GM21423 (cell line): ENCODE data around the gene IL4R.
"Not testable (repeated sequence)": the region's sequence is repeated elsewhere in the genome, so short reads cannot be mapped to it uniquely, and the experiment has no call there.

Experiments
- ATAC-seq: cut with Tn5 transposase; IDR thresholded peaks from one replicate; pipeline ENCODE4 v1.9.1; 2021; ENCODE audit warnings: mild to moderate bottlenecking, moderate library complexity; ENCODE audit not compliant: unreplicated experiment

Gene IL4R

DNA sequence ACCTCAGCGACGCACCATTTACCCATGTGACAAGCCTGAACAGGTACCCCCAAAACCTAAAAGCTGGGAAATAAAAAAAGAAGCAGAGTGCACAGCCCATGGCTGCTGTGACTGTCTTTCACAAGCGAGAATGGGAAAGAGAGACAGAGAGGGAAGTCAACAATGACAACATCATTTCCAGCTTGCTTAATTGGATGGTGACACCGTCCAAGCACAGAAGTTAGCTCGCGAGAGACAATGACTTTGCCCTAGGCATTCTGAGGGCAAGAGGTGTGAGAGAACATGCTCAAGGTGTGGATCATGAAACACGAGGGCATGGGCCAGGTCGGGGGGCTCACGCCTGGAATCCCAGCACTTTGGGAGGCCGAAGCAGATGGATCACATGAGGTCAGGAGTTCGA lies 25.9 kb upstream of the IL4R start:
- no peak for ATAC-seq

DNA sequence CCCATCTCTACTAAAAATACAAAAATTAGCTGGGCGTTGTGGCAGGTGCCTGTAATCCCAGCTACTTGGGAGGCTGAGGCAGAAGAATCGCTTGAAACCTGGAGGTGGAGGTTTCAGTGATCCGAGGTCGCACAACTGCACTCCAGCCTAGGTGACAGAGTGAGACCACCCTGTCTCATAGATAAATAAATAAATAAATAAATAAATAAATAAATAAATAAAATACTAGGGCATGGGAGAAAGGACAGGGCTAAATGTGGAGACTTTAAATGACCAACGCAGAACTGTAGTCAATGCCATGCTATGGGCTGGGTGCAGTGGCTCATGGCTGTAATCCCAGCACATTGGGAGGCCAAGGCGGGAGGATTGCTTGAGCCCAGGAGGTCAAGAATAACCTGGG lies 25.5 kb upstream of the IL4R start:
- not testable (repeated sequence) for ATAC-seq

DNA sequence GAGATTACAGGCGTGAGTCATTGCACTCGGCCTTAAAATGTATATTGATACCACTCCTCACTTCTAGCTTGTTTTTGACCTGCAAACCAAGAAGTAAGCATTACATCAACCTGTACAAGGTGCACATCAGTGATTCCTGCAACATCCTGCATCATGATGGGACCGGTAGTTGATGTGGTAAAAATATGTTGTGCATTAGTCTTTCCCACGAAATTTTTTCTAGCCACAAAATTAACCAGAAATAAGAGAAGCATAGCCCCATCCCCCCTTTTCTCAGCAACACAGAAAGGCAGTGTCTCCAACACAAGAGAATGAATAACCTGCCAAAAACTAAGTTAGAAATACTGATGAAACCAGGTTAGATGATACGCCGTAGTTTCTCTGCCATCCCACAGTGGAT lies 24.1 kb upstream of the IL4R start:
- ATAC-seq: no peak

DNA sequence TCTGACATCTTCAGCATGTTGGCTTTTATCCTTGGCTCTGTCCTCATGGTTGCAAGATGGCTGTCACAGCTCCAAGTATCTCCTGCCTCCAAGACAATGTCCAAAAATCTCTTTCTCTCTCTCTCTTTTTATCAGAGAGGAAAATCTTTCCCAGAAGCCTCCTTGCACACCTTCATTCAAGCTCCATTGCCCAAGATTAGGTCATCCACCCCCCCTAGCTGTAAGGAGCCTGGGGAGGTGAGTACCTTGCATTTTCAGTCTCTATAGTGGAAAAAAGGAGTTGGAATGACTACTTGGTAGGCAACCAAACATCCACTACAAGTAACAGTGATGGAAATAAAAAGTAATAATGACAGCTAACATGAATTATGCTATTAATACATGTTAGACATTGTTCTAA lies 23.2 kb upstream of the IL4R start:
- no peak for ATAC-seq

DNA sequence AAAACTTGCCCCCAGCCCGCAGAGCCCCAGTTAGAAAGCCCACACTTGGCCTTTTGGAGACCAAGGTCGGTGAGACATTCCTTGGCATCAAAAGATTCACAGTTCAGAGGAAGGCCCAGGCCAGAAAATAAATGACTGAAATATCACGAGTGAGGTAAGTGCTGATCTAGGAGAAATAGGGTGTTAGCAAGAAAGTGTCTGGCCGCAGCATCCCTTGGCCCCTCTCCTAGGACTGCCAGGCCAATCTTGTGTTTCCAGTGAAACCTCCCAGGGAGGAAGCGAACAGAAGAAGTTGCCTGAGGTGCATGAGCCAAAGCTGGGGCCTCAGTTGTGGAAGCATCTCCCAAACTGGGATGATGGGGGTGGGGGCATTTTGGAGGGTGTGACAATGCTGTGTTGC lies 22.7 kb upstream of the IL4R start:
- ATAC-seq: no peak

DNA sequence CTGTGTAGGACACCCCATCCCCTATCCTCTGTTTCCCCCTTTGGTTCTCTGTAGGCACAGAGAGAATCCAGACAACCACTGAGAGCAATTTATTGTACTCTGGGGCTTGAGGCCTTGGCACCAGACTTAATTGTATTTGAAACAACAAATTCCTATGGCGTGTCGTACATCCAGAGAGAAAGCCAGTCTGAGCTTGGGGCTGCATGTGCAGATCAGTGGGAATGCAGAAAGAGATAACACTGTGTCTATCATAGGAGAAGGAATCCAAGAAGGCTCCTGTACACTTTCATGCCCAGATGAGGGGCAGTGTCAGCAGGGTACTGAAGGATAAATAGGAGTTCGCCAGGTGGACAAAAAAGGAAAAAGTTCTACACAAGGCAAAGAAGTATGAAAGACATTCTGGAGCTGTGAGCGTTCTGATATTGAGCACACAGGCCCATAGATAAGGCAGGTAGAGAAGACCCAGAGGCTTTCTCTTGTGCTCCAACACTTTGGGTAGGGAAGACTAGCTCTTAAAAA lies 22.0 kb upstream of the IL4R start:
- ATAC-seq: no peak

DNA sequence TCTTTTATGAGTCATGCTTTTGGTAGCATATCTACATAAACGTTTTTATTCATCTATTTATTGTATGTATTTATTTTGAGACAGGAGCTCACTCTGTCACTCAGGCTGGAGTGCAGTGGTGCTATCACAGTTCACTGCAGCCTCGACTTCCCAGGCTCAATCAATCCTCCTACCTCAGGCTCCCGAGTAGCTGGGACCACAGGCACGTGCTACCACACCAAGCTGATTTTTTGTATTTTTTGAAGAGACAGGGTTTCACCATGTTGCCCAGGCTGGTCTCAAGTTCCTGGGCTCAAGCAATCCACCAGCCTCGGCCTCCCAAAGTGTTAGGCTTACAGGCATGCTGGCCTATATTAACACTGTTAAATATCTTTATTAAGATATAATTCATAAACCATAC lies 20.4 kb upstream of the IL4R start:
- ATAC-seq: no peak

DNA sequence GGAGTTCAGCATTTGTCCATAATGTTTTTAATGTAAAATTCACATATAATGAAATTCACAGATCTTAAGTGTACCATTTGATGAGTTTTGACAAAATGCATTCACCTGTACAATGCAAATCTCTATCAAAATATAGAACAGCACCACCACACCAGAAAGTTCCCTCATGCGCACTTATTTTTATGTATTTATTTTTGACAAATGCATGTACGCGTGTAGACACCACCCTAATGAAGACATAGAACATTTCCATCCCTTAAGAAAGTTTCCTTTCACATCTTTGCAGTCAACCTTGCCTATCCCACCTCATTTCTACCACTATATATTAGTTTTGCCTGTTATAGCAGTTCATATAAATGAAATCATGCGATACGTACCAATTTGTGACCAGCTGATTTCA lies 15.6 kb upstream of the IL4R start:
- no peak for ATAC-seq

DNA sequence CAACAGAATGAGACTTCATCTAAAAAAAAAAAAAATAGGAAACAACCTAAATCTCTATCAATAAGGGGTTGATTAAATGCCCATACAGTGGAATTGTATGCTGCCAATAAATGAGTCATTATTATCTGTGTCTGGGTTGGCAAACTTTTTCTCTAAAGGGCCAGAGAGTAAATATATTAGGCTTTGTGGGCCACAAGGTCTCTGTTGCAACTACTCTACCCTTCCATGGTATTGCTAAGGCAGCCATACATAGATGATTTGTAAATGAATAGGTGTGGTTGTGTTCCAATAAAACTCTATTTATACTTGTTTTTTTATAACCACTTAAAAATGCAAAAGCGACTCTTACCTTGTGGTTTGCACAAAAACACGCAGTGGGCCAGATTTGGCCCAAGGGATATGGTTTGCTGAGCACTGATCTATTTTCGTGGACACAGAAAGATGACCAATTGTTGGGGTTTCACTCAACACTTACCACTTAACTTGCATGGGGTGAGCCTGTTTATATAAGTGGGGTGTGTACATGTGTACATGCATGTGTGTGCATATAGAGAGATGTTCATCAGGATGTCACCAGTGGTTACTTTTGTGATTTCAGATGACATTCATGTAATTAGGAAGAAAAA lies 12.4 kb upstream of the IL4R start:
- ATAC-seq: peak; percentile 76

DNA sequence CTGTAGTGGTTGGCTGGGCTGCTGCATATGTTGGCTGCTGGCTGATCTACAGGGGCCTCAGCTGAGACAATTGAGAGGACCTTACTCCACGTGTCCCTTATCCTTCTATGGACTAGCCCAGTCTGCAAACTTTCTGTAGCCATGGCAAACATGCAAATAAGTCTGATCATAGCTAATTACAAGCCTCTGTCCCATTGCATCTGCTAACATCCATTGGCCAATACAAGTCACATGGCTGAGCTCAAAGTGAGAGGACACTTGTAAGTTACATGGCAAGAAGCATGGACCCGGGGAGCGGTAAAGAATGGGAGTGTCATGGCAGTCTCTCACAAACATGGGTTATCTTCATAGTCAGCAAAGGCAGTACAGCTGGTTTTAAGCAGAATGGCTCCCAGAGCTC lies 11.6 kb upstream of the IL4R start:
- no peak for ATAC-seq

DNA sequence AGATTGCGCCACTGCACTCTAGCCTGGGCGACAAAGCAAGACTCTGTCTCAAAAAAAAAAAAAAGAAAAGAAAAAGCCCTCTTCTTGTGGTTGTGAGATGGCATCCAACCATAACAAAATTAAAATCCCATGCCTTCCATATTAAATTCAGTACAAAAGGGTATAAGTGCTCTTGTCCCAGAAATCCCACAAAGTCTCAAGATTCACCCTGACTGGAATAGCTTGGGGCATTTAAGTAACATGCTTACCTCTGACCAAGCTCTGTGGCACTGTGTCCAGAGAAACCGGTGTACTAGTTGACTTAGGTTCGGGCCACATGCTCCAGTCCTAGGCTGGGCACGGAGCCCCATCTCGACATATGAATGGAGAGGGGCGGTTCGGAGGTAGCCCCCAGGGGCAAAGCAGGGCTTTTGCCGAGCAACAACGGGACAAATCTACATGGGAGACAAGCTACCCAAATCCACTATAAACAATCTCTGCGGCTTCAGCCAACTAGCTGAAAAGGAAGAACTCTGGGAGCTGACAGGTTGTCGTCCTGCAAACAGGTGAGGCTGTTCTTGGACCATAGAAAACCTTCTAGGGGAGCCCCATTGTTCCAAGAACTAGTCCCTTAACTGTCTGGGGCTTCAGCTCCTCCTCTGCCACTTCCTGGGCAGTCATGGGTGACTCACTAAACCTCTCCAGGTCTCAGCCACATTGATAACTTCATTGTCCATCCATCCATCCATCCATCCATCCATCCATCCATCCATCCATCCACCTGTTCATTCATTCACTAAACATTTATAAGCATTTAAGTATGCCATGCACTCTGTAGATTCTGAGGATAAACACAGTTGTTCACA lies 10.3 kb upstream of the IL4R start:
- ATAC-seq: no peak

DNA sequence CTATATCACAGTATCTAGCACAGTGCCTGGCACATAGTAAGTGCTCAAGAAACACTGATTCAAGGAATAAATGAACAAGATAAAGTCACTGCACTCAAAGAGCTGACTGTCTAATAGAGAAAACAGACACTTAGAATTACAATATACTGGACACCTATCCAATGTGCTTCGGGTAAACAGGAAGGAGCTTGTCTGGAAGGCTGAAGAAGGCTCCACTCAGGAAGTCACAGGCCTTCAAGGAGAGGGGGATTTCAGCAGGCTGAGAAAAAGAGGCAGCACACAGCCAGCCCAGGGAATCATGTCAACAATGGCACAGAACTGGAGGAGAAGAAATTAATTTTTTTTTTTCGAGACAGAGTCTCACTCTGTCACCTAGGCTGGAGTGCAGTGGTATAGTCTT lies 9.7 kb upstream of the IL4R start:
- no peak for ATAC-seq

DNA sequence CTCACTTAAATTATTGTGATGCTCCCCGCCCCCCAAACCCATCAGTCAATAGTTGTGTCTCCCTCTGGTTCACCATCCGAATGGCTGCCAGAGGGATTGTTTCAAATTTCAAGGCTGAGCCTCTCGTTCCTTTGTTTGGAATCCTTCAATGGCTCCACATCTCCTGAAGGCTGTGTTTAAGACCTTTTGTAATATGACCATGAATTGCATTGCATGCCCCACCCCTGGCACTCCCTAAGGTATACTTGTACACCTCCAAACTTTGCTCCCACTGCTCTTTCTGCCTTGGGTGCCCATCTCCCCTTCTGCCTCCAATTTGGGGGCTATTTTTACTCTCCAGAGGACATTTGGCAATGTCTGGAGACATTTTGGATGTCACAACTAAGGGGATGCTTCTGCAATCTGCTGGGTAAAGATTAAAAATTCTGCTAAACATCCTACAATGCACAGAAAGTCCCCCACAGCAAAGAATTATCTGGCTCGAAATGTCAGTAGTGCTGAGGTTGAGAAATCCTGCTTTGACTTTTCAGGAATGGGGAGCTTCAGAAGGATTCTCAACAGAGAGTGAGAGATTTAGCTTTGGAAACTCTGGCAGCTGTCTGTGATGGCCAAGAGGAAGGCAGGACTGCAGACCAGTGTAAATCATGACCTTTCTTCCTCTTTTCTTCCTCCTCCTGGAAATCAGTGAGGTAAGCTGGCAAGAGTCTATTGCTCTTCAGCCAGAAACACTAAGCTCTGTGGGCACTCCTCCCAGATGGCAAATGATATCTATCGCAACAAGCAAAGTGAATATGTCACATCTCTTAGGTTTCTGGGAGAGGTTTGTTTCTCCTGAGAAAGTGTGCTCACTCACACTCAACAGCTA lies 8.7 kb upstream of the IL4R start:
- ATAC-seq: no peak

DNA sequence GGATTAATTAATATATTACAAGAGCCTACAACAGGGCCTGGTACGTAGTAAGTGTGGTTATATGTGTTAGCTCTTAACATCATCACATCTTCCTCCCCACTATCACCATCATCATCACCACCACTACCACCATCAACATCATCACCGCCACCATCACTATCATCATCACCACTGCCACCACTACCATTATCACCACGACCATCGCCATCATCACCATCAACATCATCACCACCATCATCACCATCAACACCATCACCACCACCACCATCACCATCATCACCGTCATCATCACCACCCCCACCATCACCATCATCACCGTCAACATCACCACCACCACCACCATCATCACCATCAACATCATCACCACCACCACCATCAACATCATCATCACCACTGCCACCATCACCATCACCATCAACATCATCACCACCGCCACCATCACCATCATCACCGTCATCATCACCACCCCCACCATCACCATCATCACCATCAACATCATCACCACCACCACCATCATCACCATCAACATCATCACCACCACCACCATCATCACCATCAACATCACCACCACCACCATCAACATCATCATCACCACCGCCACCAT lies 7.8 kb upstream of the IL4R start:
- no peak for ATAC-seq

DNA sequence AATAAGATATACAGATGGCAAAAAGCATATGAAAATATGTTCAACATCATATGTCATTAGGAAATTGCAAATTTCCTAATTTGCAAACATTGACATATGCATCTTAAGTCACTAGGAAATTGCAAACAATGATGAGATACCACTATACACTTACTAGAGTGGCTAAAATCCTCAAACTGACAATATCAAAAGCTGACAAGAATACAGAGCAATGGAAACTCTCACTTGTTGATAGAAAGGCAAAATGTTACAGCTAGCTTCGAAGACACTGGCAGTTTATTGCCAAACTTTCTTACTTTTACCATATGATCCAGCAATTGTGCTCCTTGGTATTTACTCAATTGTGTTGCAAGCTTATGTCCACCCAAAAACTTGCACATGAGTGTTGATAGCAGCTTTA lies 5.0 kb upstream of the IL4R start:
- no peak for ATAC-seq

DNA sequence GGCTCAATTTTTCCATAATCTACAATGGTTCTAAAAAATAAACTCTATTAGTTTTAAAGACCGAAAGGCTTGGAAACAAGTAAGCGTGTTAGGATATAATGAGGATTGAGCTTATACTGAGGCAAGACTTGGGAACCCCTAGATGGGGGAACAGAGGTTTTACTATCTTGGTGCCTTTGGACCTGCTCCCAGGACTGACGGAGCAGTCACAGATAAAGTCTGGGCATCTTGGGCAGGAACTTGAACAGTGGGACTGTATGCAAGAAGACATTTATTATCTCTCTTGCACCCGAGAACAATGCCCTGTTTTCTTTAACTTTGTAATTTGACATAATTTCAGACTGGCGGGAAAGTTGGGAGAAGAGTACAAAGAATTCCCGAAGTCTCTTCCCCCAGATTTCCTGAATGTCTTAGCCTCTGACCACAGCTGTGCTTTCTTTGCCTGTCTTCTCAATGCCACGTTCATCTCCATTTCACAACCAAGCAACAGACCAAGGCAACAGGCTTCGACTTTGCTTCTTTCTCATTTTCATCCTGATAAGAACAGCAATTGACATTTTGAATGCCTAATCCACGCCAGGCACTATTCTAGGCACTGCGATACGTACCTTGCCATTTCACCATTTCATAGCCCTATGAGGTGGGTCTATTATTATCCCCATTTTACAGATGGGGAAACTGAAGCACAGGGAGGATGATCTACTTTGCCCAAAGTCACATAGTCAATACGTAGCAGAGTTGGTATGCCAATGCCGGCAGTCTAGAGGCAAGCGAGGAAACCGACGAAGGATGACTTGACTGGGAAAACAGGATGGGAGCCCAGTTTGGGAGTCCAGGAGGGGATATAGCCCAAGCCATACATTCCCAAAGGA lies 3.0 kb upstream of the IL4R start:
- no peak for ATAC-seq

DNA sequence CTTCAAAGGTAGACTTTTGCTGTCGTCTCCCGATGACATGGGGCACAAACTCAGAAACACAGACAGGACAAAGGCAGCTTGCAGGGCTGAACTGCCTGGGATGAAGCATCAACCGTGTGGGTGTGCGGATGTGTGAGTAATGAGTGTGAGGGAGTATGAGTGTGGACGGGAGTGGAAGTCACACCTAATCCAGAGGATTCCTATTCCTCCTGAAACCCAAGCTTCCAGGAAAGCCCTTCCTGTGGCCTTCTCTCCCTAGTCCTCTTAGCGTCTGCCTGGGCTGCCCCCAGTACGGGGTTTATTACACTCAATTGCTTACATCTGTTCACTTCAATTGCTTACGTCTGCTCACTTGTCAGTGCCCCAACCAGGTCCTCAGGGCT lies 2.3 kb upstream of the IL4R start:
- ATAC-seq: no peak

DNA sequence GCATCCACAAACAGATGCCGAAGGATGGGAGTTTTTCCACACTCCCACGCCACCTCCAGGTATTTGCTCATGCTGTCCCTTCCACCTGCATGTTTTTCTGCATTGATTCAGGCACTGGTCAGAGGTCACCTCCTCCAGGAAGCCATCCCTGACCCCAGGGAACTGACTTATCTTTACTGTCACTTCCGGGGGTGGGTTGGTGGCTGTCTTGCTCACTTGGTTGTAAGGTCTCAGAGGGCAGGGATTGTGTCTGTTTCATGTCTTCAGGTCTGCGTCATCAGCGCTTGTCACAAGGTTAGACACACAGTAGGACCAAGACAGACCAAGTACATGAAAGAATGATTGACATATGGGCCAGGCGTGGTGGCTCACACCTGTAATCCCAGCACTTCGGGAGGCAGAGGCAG lies 1.9 kb upstream of the IL4R start:
- no peak for ATAC-seq

DNA sequence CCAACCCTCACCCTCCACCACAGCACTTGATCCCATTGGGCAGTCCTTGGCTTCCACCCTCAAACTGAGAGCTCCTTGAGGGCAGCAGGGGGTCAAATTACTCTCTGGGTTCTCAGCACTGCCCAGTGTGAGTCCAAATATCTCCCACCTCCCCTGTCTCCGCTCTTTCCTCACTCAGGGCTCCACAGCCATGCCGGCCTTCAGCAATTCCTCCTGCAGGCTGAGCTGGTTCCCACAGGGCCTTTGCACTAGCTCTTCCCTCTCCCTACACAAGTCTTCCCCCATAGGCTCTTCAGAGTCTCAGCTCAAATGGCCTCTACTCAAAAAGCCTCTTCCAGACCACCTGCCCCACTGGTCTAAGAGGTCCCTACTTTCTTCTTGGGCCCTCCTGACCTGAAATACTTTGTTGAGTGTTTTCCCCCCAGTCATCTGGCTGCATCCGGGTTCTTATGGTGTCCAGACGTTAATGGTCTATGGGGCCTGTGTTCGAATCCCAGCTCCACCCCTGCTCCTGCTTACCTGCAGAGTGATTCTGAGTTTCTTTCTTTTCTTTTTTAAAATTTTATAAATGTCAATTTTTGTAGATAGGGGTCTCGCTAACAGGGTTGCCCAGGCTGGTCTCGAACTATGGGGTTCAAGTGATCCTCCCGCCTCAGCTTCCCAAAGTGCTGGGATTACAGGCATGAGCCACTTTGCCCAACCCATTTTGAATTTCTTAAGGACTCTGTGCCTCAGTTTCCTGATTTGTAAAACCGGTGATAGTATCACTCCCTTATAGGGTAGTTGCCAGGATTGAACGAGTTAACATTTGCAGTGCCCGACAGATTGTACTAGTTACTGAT lies 973 bp upstream of the IL4R start:
- no peak for ATAC-seq
